HPDE6-E6E7 (cell line): ENCODE results near the gene TP53.
"Not testable (repeated sequence)": the region's sequence is repeated elsewhere in the genome, so short reads cannot be mapped to it uniquely, and the experiment has no call there.

Source experiments
- DNase-seq: peaks from one replicate; pipeline ENCODE4 v3.0.0; 2011; ENCODE audit warnings: missing footprints; ENCODE audit errors: extremely low spot score

Gene TP53

DNA sequence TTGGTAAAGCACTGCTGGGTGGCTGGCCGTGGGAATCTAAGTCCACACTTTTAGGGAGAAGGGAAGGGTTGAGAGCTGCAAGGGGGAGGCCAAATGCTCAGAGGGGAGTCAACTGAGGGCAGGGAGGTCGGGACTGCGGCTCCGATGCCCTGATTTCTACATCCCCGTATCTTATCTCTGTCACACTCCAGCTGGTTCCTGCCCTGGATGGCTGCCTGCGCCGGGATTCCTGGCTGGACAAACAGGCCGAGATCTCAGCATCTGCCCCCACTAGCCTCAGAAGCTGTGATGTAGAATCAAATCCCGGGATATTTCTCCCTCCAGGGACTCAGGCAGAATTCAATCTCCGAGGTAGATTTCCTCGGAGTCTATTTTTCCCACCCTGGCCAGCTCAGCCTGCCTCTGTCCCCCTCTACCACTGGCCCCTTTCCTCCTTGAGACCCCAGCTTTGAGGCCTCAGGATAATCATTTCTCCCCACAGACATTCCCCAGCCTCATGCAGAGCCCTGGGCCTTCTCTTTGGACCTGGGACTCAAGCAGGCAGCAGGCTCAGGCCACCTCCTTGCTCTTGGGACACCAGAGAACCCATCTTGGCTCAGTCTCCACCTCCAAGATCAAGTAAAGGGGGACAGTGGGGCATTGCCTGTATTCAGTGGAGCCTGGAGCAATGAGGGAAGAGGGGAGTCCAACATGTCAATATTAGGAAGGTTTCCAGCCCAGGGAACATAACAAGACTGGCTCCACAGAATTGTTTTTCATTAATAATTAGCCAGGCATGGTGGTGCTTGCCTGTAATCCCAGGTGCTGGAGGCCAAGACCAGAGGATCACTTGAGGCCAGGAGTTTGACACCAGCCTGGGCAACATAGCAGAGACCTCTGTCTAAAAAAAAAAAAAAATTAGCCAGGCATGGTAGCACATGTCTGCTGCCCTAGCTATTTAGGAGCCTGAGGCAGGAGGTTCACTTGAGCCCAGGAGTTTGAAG lies 55.6 kb downstream of the TP53 start:
- no peak for DNase-seq

DNA sequence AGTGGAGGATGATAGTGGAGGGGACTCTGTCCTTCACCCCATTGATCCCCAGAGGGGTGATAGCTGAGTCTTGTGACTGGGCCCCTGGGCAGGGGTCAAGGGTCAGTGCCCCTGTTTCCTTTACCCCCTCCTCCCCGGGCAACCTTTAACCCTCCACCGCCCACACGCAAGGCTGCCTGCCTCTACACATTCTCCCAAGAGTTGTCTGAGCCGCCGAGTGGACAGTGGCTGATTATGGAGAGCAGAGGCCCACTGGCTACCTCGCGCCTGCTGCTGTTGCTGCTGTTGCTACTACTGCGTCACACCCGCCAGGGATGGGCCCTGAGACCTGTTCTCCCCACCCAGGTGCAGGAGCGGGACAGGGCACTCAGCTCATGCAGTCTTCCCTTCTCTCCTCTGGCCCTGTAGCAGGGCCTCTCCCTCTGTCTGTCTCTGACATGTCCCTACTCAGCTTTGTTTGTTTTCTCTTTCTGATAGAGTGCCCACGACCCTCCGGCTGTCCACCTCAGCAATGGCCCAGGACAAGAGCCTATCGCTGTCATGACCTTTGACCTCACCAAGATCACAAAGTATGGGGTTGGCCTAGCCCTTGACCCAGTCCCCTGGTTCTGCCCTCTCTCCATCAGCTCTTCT lies 57.2 kb downstream of the TP53 start, which contains the start of gene SHBG:
SHBG (plus strand) TSS at position 197 of the 633 bp plus-strand sequence; CDS start at position 235, 38 bp downstream.
- no peak for DNase-seq

DNA sequence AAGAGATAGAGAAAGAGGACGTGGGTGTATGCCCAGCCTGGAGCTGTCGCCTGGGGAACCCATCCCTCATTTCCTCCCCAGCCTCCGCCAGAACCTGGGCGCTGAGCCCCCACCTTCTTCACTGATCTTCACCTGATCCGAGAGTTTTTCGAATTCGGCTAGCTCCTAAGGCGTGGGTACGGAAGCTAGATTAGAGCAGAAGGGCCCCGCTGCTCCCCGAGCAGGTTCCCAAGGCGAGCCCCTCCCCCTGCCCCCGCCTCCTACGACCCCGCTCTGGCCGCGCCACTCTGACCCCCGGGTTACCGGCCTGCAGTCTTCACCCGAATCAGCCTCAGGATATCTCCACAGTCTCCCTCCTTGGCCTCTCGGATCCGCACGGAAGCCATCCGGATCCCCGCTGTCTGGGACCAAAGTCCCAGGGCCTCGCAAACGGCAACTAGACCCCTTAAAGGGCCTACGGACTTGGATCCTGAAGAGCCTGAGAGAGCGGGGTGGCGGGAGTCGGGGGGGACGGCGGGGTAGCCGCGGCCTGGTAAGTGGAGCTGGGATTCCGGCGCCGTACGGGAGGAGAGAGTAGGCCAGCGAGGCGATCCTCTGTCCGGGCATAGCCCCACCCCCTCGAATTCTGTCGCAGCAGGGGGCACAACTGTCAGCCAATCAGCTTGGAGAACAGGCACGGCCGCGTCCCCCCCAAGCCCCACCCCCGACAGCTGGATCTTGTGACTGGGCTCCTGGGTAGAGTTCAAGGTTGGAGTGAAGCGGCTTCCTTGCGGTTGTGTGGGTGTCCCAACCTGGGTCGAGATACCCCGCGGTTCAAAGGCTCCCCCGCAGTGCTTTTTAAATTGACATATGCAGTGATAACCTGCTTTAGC lies 59.8 kb downstream of the TP53 start, which contains the start of gene SAT2:
SAT2 (minus strand) TSS at position 572 of the 872 bp plus-strand sequence; CDS start at position 386, 186 bp downstream.
- peak; percentile 93 for DNase-seq

DNA sequence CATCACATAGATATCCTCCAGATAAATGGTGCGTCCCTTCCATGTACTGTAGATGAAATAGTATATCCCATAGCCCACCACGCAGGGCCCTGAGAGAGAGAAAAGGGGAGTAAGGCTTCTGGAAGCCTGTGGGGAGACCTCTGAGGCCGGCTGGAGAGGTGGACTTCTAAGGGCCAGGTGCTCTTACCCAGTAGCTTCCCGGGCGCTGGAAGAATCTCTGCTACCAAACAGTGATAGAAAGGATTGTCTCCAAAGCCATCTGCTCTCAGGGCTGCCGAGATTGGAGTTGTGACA lies 60.4 kb downstream of the TP53 start:
- DNase-seq = no peak

DNA sequence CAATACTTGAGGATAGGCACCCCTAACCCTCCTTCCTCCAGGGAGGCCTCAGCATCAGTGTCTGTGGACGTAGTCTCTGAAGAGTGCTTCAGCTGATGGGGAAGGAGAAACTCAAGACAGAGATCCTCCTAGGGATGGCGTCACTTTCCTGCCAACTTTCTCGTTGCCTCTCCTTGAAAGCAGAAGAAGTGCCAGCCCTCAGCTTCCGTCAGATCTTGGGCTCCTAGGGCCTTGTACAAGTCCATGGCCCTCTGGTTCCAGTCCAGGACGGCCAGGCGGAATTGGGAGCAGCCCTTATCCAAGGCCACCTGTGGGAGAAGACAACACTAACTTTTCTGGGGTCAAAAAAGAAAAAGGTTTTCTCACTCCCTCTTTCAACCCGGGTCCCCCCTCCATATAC lies 61.0 kb downstream of the TP53 start:
- no peak for DNase-seq

DNA sequence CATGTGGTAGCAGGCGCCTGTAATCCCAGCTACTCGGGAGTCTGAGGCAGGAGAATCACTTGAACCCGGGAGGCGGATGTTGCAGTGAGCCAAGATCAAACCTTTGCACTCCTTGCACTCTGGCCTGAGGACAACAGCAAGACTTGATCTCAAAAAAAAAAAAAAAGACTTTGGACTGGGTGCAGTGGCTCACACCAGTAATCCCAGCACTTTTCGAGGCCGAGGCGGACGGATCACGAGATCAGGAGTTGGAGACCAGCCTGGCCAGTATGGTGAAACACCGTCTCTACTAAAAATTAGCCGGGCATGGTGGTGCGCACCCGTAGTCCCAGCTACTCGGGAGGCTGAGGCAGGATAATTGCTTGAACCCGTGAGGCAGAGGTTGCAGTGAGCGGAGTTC lies 61.5 kb downstream of the TP53 start:
- not testable (repeated sequence) for DNase-seq

DNA sequence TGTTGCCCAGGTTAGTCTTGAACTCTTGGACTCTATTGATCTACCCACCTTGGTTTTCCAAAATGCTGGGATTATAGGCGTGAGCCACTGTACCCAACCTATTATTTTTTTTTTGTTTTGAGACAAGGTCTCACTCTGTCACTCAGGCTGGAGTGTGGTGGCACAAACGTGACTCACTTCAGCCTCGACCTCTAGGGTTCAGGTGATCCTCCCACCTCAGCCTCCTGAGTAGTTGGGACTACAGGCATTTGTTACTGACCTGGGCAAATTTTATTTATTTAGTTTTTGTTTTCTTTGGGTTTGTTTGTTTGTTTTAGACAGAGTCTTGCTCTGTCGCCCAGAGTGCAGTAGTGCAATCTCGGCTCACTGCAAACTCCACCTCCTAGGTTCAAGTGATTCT lies 63.6 kb downstream of the TP53 start:
- DNase-seq = no peak

DNA sequence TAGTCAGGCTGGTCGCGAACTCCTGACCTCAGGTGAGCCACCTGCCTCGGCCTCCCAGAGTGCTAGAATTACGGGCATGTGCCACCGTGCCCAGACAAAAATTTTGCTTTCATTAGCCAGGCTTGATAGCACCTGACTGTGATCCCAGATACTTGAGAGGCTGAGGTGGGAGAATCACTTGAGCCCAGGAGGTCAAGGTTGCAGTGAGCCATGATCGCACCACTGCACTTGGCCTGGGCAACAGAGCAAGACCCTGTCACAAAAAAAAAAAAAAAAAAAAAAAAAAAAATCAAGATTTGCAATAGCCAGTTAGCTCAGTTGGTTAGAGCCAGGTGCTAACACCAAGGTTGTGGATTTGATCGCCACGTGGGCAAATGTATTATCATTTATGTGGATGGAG lies 66.5 kb downstream of the TP53 start:
- no peak for DNase-seq

DNA sequence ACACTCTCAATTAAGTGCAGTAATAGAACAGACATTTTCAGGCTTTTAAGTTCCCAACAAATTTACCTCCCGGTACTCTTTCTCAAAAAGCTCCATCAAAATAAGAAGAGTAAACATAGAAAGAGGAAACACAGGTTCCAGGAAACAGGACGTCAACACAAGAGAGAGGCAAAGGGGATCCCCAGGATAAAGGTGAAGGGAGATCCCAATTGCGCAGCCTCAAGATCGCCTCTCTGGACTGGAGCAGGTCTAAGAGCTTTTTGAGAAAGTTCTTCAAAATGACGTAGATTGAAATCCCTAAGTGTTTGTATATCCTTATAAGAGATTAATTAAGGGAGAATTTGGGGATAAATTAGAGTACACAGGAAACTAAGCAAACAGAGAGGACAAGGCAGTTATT lies 68.7 kb downstream of the TP53 start:
- no peak for DNase-seq
